Forelimb muscle (tissue), 1 donor: Measurements from ENCODE around the gene INA. TPM values are rescaled to one million over a fixed set of nuclear protein-coding genes. Genes with fewer than 3 reads are reported as not detected.

Experiments used
- polyA plus RNA-seq: library from polyadenylated mRNA; unstranded; fragments of 120-200 nt; gene quantifications from one replicate; pipeline ENCODE4 v1.2.1, GENCODE V29; 2013; ENCODE audit not compliant: insufficient read length

The INA gene
- polyA plus RNA-seq, 1 donor: 0.15 TPM

Other genes starting within 250 kb of the INA start
- 134 TPM for gene NT5C2, start 83.9 kb upstream of the INA start, polyA plus RNA-seq
- not detected for gene RPEL1, start 31.3 kb upstream of the INA start, polyA plus RNA-seq
- gene PCGF6, start 74.0 kb downstream of the INA start, polyA plus RNA-seq: 8.5 TPM
- gene TAF5, start 90.8 kb downstream of the INA start, polyA plus RNA-seq: 3.8 TPM
- gene ATP5MK, start 119.3 kb downstream of the INA start, polyA plus RNA-seq: 225 TPM
- gene PDCD11, start 119.5 kb downstream of the INA start, polyA plus RNA-seq: 24.6 TPM
- 14.4 TPM for gene CALHM2, start 175.2 kb downstream of the INA start, polyA plus RNA-seq
- gene CALHM1, start 181.8 kb downstream of the INA start, polyA plus RNA-seq: 0.04 TPM
- not detected for gene CALHM3, start 202.1 kb downstream of the INA start, polyA plus RNA-seq
- 40.5 TPM for gene NEURL1, start 216.6 kb downstream of the INA start, polyA plus RNA-seq